Endodermal cell (in vitro differentiated cells): ENCODE data around the gene CCR5AS.
A peak's percentile ranks its signal among the peaks of the same experiment; 100 is the strongest.

Experiments
- DNase-seq: peaks from one replicate; pipeline ENCODE4 v3.0.0-alpha.2; 2017
- H3K27ac ChIP-seq: 2 replicates; pipeline ENCODE4 v1.5.1; 2013; ENCODE audit warnings: mild to moderate bottlenecking, low read depth, low read length, moderate library complexity
- H3K27me3 ChIP-seq: 2 replicates; pipeline ENCODE4 v1.6.1; 2013; ENCODE audit warnings: mild to moderate bottlenecking, low read length, moderate library complexity; ENCODE audit not compliant: insufficient read depth, control insufficient read depth, poor library complexity, severe bottlenecking
- H3K36me3 ChIP-seq: 2 replicates; pipeline ENCODE4 v1.7.0; 2013; ENCODE audit warnings: mild to moderate bottlenecking, low read length, moderate library complexity; ENCODE audit not compliant: control insufficient read depth, insufficient read depth
- H3K4me1 ChIP-seq: one replicate; pipeline ENCODE4 v1.7.0; 2013; ENCODE audit warnings: low read length; ENCODE audit not compliant: control insufficient read depth, insufficient read depth
- H3K4me3 ChIP-seq: 2 replicates; pipeline ENCODE4 v1.5.1; 2013; ENCODE audit warnings: mild to moderate bottlenecking, low read length, moderate library complexity
- H3K9ac ChIP-seq: 2 replicates; pipeline ENCODE4 v1.6.1; 2013; ENCODE audit warnings: mild to moderate bottlenecking, low read length, moderate library complexity; ENCODE audit not compliant: poor library complexity, severe bottlenecking; ENCODE audit errors: extremely low read depth
- H3K9me3 ChIP-seq: 2 replicates; pipeline ENCODE4 v1.6.1; 2013; ENCODE audit warnings: mild to moderate bottlenecking, low read length, moderate library complexity; ENCODE audit not compliant: control insufficient read depth
- H3K27ac Mint-ChIP-seq: 2 replicates; pipeline ENCODE4 v1.8.0; 2020; ENCODE audit warnings: mixed read lengths
- H3K27me3 Mint-ChIP-seq: 2 replicates; pipeline ENCODE4 v1.8.0; 2021; ENCODE audit warnings: mild to moderate bottlenecking, mixed read lengths; ENCODE audit not compliant: insufficient read depth
- H3K36me3 Mint-ChIP-seq: 2 replicates; pipeline ENCODE4 v1.8.0; 2020; ENCODE audit warnings: low read depth, mixed read lengths
- H3K4me1 Mint-ChIP-seq: 2 replicates; pipeline ENCODE4 v1.8.0; 2020; ENCODE audit warnings: mixed read lengths
- H3K4me3 Mint-ChIP-seq: 2 replicates; pipeline ENCODE4 v1.8.0; 2020; ENCODE audit warnings: mild to moderate bottlenecking, moderate library complexity, mixed read lengths
- H3K9me3 Mint-ChIP-seq: 2 replicates; pipeline ENCODE4 v1.8.0; 2020; ENCODE audit warnings: mild to moderate bottlenecking, mixed read lengths
- WGBS, 2 experiments: methylation state at CpG; one replicate each; pipeline versions ENCODE4 v1.1.5 to v1.1.7; 2013; ENCODE audit warnings: missing lambda C conversion rate in 2 of 2, mixed read lengths in 1 of 2; ENCODE audit not compliant: insufficient coverage in 1 of 2, insufficient read length in 1 of 2; 5-methylcytosine and 5-hydroxymethylcytosine counted together
- TF ChIP-seq, protein P1 (sequence below): fragments of 200-600 bp; sonication (generic); conservative IDR thresholded peaks from 2 replicates; pipeline ENCODE4 v1.5.0; 2021; ENCODE audit warnings: antibody characterized with exemption, mild to moderate bottlenecking

The CCR5AS gene

DNA sequence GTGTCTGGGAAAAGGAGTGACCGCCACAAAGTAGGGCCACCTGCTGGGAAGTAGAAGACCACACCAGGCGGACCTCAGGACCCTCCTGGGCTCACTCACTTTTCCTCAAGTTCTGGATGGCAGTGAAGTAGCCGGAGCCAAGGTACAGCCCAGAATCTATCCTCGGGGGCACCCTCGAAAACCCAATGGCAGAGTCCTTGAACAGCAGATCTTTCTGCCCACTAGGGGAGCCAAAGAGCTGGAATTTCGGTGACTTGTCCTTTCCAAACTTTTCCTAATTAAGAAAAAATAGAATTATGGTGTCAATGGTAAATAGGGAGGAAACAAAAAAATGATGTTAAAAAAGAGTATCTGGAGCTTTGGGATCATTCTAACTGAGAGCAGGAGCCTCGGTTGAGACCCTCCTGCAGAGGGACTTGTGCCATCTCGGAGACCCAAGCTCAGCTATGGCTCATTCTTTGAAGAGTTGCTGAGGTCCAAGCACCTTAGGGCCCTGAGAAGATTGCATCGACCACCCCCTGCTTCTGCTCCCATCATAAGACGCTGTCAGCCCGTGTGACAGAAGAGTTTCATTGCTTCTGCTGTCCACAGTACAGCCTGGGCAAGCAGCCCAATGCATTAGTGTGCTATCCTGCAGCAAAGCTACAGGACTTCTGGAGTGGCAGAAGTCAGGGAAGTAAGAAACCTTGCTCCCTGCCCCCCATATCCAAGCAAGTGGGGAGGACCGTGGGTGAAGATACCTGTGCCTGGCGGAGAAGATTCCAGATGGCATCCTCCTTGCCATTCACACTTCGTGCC, 43.1 kb upstream of the CCR5AS start:
- DNase-seq = peak; percentile 74
- Mint-ChIP-seq H3K27me3 (no peaks in the 10 kb centered on the region), H3K36me3 (no peaks in the 10 kb centered on the region), H3K4me3 (no peak overlapping the region), H3K4me1 (peaks cover 3% of the 10 kb centered on the region), H3K27ac (no peak overlapping the region), H3K9me3 (no peaks in the 10 kb centered on the region)
- H3K27ac ChIP-seq = no peak overlapping the region
- H3K27me3 ChIP-seq = no peaks in the 10 kb centered on the region
- peaks cover 7% of the 10 kb centered on the region for H3K4me1 ChIP-seq
- H3K4me3 ChIP-seq = no peak overlapping the region
- no peaks in the 10 kb centered on the region for H3K9me3 ChIP-seq
- no peak overlapping the region for H3K9ac ChIP-seq
- WGBS, 2 experiments = 78 to 87% methylated on average over 8 to 14 of the region's 14 CpGs
- TF ChIP-seq, protein P1, sequence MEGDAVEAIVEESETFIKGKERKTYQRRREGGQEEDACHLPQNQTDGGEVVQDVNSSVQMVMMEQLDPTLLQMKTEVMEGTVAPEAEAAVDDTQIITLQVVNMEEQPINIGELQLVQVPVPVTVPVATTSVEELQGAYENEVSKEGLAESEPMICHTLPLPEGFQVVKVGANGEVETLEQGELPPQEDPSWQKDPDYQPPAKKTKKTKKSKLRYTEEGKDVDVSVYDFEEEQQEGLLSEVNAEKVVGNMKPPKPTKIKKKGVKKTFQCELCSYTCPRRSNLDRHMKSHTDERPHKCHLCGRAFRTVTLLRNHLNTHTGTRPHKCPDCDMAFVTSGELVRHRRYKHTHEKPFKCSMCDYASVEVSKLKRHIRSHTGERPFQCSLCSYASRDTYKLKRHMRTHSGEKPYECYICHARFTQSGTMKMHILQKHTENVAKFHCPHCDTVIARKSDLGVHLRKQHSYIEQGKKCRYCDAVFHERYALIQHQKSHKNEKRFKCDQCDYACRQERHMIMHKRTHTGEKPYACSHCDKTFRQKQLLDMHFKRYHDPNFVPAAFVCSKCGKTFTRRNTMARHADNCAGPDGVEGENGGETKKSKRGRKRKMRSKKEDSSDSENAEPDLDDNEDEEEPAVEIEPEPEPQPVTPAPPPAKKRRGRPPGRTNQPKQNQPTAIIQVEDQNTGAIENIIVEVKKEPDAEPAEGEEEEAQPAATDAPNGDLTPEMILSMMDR = peak; percentile 84
- H3K36me3 ChIP-seq = no peaks in the 10 kb centered on the region

DNA sequence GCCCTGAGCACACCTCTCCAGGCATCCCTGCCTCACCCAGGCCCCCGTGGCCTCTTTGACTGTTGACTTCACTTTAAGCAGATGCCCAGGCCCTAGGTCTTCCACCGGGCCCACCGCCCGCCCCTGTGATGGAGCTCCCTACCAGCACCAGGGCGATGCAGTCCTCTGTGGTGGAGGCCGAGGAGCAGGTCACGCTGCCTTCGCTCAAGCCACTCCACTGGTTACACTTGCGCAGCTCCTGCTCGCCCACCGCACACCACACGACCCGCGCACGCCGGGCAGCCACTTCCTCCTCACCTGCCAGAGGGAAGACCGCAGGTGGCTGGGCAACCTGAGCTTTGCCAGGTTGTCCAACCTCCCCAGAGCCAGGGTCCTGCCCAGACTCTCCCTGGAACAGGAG, 41.9 kb upstream of the CCR5AS start:
- no peak overlapping the region for H3K9ac ChIP-seq
- no peak overlapping the region for H3K27ac Mint-ChIP-seq
- H3K36me3 ChIP-seq = no peaks in the 10 kb centered on the region
- peaks cover 7% of the 10 kb centered on the region for H3K4me1 ChIP-seq
- no peaks in the 10 kb centered on the region for H3K27me3 ChIP-seq
- TF ChIP-seq, protein P1 = no peak
- H3K4me3 Mint-ChIP-seq = no peak overlapping the region
- no peak overlapping the region for H3K4me3 ChIP-seq
- no peak for DNase-seq
- H3K4me1 Mint-ChIP-seq = peaks cover 3% of the 10 kb centered on the region
- no peaks in the 10 kb centered on the region for H3K9me3 Mint-ChIP-seq
- no peaks in the 10 kb centered on the region for H3K36me3 Mint-ChIP-seq
- no peak overlapping the region for H3K27ac ChIP-seq
- no peaks in the 10 kb centered on the region for H3K27me3 Mint-ChIP-seq
- H3K9me3 ChIP-seq = no peaks in the 10 kb centered on the region
- 96 to 98% methylated on average over 12 to 17 of the region's 17 CpGs for WGBS, 2 experiments

DNA sequence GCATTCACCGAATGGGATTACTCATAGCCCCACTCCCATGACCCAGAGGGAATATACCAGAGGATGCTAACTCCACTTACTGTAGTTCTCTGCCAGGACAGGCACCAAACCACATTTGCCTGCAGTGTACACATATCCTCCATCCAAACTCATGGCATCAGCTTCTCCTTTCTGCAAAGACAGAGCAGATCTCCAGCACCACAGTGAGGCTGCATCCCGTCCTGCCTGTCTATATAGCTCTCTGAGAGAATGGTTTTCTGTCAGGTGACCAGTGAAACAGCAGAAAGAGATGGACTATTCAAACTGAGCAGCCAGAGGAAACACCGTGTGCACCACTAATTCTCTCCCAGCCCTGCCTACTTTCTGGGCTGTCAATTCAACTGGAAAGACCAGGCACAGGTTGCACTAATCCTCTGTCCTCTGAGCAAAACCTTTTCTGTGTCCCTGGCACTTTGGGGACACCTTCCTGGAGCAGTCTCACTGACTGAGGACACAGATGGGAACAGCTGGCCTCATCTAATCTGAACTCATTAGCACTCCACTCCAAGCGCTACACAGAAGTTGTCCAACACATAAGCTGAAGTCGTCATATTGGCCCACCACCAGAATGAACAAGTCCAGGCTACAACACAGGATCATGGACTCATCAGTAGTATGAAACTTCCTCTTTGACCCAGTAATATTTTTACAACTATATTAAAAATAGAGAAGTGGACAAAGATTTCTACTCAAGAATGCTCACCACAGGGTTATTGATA, 40.5 kb upstream of the CCR5AS start:
- no peaks in the 10 kb centered on the region for H3K9me3 ChIP-seq
- DNase-seq = no peak
- Mint-ChIP-seq H3K27me3 (no peaks in the 10 kb centered on the region), H3K27ac (no peak overlapping the region), H3K4me3 (no peak overlapping the region), H3K4me1 (peaks cover 3% of the 10 kb centered on the region), H3K36me3 (no peaks in the 10 kb centered on the region), H3K9me3 (no peaks in the 10 kb centered on the region)
- no peak overlapping the region for H3K27ac ChIP-seq
- peaks cover 7% of the 10 kb centered on the region for H3K4me1 ChIP-seq
- H3K27me3 ChIP-seq = no peaks in the 10 kb centered on the region
- no peaks in the 10 kb centered on the region for H3K36me3 ChIP-seq
- WGBS, 2 experiments = 86 to 90% methylated on average over 4 to 5 of the region's 5 CpGs
- H3K4me3 ChIP-seq = no peak overlapping the region
- no peak overlapping the region for H3K9ac ChIP-seq
- TF ChIP-seq, protein P1 = no peak
